Duodenal mucosa (tissue), 2 donors: ENCODE measurements around the gene RETN.
A peak's percentile ranks its signal among the peaks of the same experiment; 100 is the strongest.
"Not testable (repeated sequence)": the region's sequence is repeated elsewhere in the genome, so short reads cannot be mapped to it uniquely, and the experiment has no call there.

Experiments
- H3K27ac ChIP-seq: one replicate; pipeline ENCODE4 v1.7.0; 2013; ENCODE audit warnings: low read depth, low read length
- H3K27me3 ChIP-seq, 2 donors: one replicate each; pipeline ENCODE4 v1.7.0; 2013; ENCODE audit warnings: low read length in 2 of 2, control low read depth in 1 of 2; ENCODE audit not compliant: insufficient read depth in 2 of 2, control insufficient read depth in 1 of 2
- H3K36me3 ChIP-seq, 2 donors: one replicate each; pipeline ENCODE4 v1.7.0; 2013; ENCODE audit warnings: low read length in 2 of 2, control low read depth in 1 of 2; ENCODE audit not compliant: insufficient read depth in 2 of 2, control insufficient read depth in 1 of 2
- H3K4me1 ChIP-seq, 2 donors: one replicate each; pipeline ENCODE4 v1.7.0; 2013; ENCODE audit warnings: low read length in 2 of 2, control low read depth in 1 of 2; ENCODE audit not compliant: insufficient read depth in 2 of 2, control insufficient read depth in 1 of 2
- H3K4me3 ChIP-seq, 2 donors: one replicate each; pipeline ENCODE4 v1.7.0; 2013; ENCODE audit warnings: low read length in 2 of 2, low read depth in 1 of 2
- H3K9ac ChIP-seq, 2 donors: one replicate each; pipeline ENCODE4 v1.7.0; 2013; ENCODE audit warnings: low read length in 2 of 2, low read depth in 1 of 2
- H3K9me3 ChIP-seq, 2 donors: one replicate each; pipeline ENCODE4 v1.7.0; 2013; ENCODE audit warnings: low read length in 2 of 2, control low read depth in 1 of 2; ENCODE audit not compliant: control insufficient read depth in 1 of 2

Gene RETN

GRCh38 chr19:7637374-7638256 lies 31.2 kb upstream of the RETN start:
- Histone ChIP-seq H3K9ac (peak overlapping the region; percentile 77 to 80), H3K4me1 (peaks cover 6 to 29% of the 10 kb centered on the region in 2 donors), H3K9me3 (peaks cover 0 to 2% of the 10 kb centered on the region in 2 donors), H3K4me3 (peak overlapping the region; percentile 87 to 93), H3K36me3 (peaks cover 0 to 18% of the 10 kb centered on the region in 2 donors), H3K27me3 (peaks cover 0 to 7% of the 10 kb centered on the region in 2 donors), H3K27ac (peak overlapping the region; percentile 70)

GRCh38 chr19:7638802-7639465 lies 29.9 kb upstream of the RETN start:
- Histone ChIP-seq H3K4me3 (no peak overlapping the region), H3K36me3 (peaks cover 0 to 22% of the 10 kb centered on the region in 2 donors), H3K9ac (no peak overlapping the region), H3K27me3 (peaks cover 0 to 7% of the 10 kb centered on the region in 2 donors), H3K4me1 (peaks cover 6 to 29% of the 10 kb centered on the region in 2 donors), H3K9me3 (peaks cover 0 to 2% of the 10 kb centered on the region in 2 donors), H3K27ac (no peak overlapping the region)

GRCh38 chr19:7639863-7640348 lies 28.9 kb upstream of the RETN start:
- peaks cover 0 to 7% of the 10 kb centered on the region in 2 donors for H3K27me3 ChIP-seq
- H3K4me1 ChIP-seq = peaks cover 6 to 29% of the 10 kb centered on the region in 2 donors

GRCh38 chr19:7640803-7641202 lies 28.0 kb upstream of the RETN start:
- Histone ChIP-seq H3K9me3 (peaks cover 0 to 2% of the 10 kb centered on the region in 2 donors), H3K36me3 (peaks cover 0 to 35% of the 10 kb centered on the region in 2 donors), H3K27ac (no peak overlapping the region), H3K27me3 (peaks cover 0 to 7% of the 10 kb centered on the region in 2 donors), H3K4me1 (peaks cover 6 to 29% of the 10 kb centered on the region in 2 donors), H3K9ac (no peak overlapping the region), H3K4me3 (no peak overlapping the region)

More at GRCh38 chr19:7639863-7640348, 28.9 kb upstream of the RETN start:
- Histone ChIP-seq H3K36me3 (peaks cover 0 to 27% of the 10 kb centered on the region in 2 donors), H3K9ac (no peak overlapping the region), H3K9me3 (peaks cover 0 to 2% of the 10 kb centered on the region in 2 donors), H3K27ac (no peak overlapping the region), H3K4me3 (peak overlapping the region in 1 of 2 donors; percentile 21)

- peaks cover 0 to 7% of the 10 kb centered on the region in 2 donors for H3K27me3 ChIP-seq
- H3K9me3 ChIP-seq = peaks cover 0 to 2% of the 10 kb centered on the region in 2 donors
- H3K9ac ChIP-seq = no peak overlapping the region
- H3K27ac ChIP-seq = no peak overlapping the region
- H3K4me3 ChIP-seq = no peak overlapping the region
- peaks cover 0 to 35% of the 10 kb centered on the region in 2 donors for H3K36me3 ChIP-seq
- peaks cover 6 to 23% of the 10 kb centered on the region in 2 donors for H3K4me1 ChIP-seq
Observed at GRCh38 chr19:7641290-7642276, 27.3 kb upstream of the RETN start.

- peaks cover 0 to 2% of the 10 kb centered on the region in 2 donors for H3K9me3 ChIP-seq
- no peak overlapping the region for H3K27ac ChIP-seq
- no peak overlapping the region for H3K4me3 ChIP-seq
- H3K27me3 ChIP-seq = peaks cover 0 to 7% of the 10 kb centered on the region in 2 donors
- no peak overlapping the region for H3K9ac ChIP-seq
- peaks cover 6 to 20% of the 10 kb centered on the region in 2 donors for H3K4me1 ChIP-seq
- H3K36me3 ChIP-seq = peaks cover 0 to 35% of the 10 kb centered on the region in 2 donors
Observed at GRCh38 chr19:7642295-7643030, 26.4 kb upstream of the RETN start.

GRCh38 chr19:7643031-7643415 lies 25.8 kb upstream of the RETN start:
- Histone ChIP-seq H3K9me3 (peaks cover 0 to 2% of the 10 kb centered on the region in 2 donors), H3K36me3 (peaks cover 0 to 35% of the 10 kb centered on the region in 2 donors), H3K27me3 (peaks cover 0 to 7% of the 10 kb centered on the region in 2 donors), H3K4me3 (no peak overlapping the region), H3K4me1 (peaks cover 2 to 15% of the 10 kb centered on the region in 2 donors), H3K27ac (no peak overlapping the region), H3K9ac (no peak overlapping the region)

GRCh38 chr19:7643629-7644549 lies 25.0 kb upstream of the RETN start:
- peaks cover 0 to 38% of the 10 kb centered on the region in 2 donors for H3K36me3 ChIP-seq
- H3K4me1 ChIP-seq, H3K4me3 ChIP-seq, H3K27ac ChIP-seq, H3K9ac ChIP-seq, H3K9me3 ChIP-seq, H3K27me3 ChIP-seq: not testable (repeated sequence)
